Ishikawa (cell line): Measurements from ENCODE around the gene COX7B2.

Experiments
- FOXM1 ChIP-seq: IDR thresholded peaks from 2 replicates; pipeline ENCODE4 v1.6.1; 2012; ENCODE audit warnings: low read depth, borderline replicate concordance
- MAX ChIP-seq: IDR thresholded peaks from 2 replicates; pipeline ENCODE4 v1.6.1; 2012
- YY1 ChIP-seq: IDR thresholded peaks from 2 replicates; pipeline ENCODE4 v1.6.1; 2012; ENCODE audit warnings: low read depth

- TF ChIP-seq MAX, result no peak
- no peak for TF ChIP-seq FOXM1
- no peak for TF ChIP-seq YY1
Measured at GRCh38 chr4:46818604-46819003, 90.4 kb downstream of the COX7B2 start.
